AG10803 (cell line): Measurements from ENCODE around the gene PTPRO.

Experiments used
- DNase-seq: peaks from one replicate; pipeline ENCODE4 v3.0.0; 2010; ENCODE audit warnings: low read depth
- H3K4me3 ChIP-seq: 2 replicates; pipeline ENCODE4 v1.5.1; 2011; ENCODE audit warnings: mild to moderate bottlenecking, low read length, control low read depth
- CTCF ChIP-seq: conservative IDR thresholded peaks from 2 replicates; pipeline ENCODE4 v1.5.1; 2011; ENCODE audit warnings: mild to moderate bottlenecking, low read length, control low read depth, inconsistent platforms

PTPRO gene

GRCh38 chr12:15534874-15535273 is 212.6 kb downstream of the PTPRO start:
- H3K4me3 ChIP-seq, result no peak overlapping the region
- DNase-seq, result peak; percentile 53
- no peak for TF ChIP-seq CTCF

GRCh38 chr12:15535352-15535781 is 213.1 kb downstream of the PTPRO start:
- no peak for DNase-seq
- no peak for TF ChIP-seq CTCF
- no peak overlapping the region for H3K4me3 ChIP-seq

GRCh38 chr12:15536446-15536845 is 214.1 kb downstream of the PTPRO start:
- no peak for TF ChIP-seq CTCF
- no peak overlapping the region for H3K4me3 ChIP-seq
- no peak for DNase-seq

- DNase-seq, result peak; percentile 58
- TF ChIP-seq CTCF, result no peak
Measured at GRCh38 chr12:15538881-15539280, 216.6 kb downstream of the PTPRO start.

GRCh38 chr12:15540005-15540404 is 217.7 kb downstream of the PTPRO start:
- H3K4me3 ChIP-seq, result no peak overlapping the region
- DNase-seq, result no peak

More at GRCh38 chr12:15538881-15539280, 216.6 kb downstream of the PTPRO start:
- no peak overlapping the region for H3K4me3 ChIP-seq

GRCh38 chr12:15540469-15540872 is 218.2 kb downstream of the PTPRO start:
- no peak for TF ChIP-seq CTCF
- peak; percentile 79 for DNase-seq

More at GRCh38 chr12:15540005-15540404, 217.7 kb downstream of the PTPRO start:
- TF ChIP-seq CTCF, result no peak

GRCh38 chr12:15541996-15542631 is 219.8 kb downstream of the PTPRO start:
- no peak for TF ChIP-seq CTCF
- no peak overlapping the region for H3K4me3 ChIP-seq
- peak; percentile 18 for DNase-seq

More at GRCh38 chr12:15540469-15540872, 218.2 kb downstream of the PTPRO start:
- H3K4me3 ChIP-seq, result no peak overlapping the region
